GM18870 (cell line): ENCODE results near the gene PTCH2.
A peak's percentile ranks its signal among the peaks of the same experiment; 100 is the strongest.
"Not testable (repeated sequence)": the region's sequence is repeated elsewhere in the genome, so short reads cannot be mapped to it uniquely, and the experiment has no call there.

Experiments used
- ATAC-seq: cut with Tn5 transposase; IDR thresholded peaks from one replicate; pipeline ENCODE4 v1.9.1; 2021; ENCODE audit warnings: moderate library complexity; ENCODE audit not compliant: unreplicated experiment

PTCH2 gene

DNA sequence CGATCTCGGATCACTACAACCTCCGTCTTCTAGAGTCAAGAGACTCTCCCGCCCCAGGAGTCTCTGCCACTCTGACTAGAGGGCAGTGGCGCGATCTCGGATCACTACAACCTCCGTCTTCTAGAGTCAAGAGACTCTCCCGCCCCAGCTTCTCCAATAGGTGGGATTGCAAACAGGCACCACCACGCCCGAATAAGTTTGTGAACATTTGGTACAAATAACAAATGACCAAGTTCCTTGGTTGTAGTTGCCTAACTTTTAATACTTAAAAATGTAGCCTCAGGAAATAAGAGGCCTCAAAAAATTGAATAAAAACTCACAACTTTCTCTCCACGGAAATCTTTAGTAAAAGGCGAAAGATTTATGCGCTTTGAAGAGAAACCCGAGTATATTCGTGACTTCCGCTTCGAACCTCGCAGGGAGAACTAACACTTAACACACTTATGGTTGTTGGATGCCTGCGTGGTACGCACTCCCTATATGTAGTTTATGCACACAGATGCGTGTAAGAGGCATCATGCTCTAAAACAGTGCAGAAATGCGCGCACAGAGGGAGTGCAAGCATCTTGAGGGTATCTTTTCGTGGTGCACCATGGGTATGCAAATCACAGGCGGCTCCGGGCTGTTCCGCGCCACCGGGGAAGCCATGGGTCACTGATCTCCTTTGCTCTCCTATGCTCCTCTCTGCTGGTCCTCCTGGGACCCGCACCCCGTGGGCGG, 23.3 kb downstream of the PTCH2 start:
- ATAC-seq, result peak; percentile 76

DNA sequence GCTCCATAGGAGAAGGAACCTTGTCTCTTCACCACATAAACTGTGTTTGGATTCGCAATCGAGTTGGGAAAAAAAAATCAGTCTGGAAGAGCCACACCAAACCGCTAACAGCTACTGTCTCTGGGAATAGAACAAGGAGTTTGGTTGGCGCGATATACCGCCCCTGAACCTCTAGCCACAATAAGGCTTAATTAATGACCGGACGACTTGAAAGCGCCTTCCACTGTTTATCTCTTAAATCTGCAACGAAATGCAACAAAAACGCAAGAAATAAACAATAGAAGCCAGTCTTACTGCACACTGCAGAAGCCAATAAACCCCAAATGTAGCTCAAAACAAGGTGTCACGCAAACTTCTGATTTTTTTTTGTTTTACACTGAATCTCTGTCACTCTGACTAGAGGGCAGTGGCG, 23.9 kb downstream of the PTCH2 start:
- no peak for ATAC-seq

GRCh38 chr1:44817771-44818495, 25.1 kb downstream of the PTCH2 start:
- ATAC-seq, result no peak

GRCh38 chr1:44817307-44817706, 25.7 kb downstream of the PTCH2 start:
- ATAC-seq, result no peak

DNA sequence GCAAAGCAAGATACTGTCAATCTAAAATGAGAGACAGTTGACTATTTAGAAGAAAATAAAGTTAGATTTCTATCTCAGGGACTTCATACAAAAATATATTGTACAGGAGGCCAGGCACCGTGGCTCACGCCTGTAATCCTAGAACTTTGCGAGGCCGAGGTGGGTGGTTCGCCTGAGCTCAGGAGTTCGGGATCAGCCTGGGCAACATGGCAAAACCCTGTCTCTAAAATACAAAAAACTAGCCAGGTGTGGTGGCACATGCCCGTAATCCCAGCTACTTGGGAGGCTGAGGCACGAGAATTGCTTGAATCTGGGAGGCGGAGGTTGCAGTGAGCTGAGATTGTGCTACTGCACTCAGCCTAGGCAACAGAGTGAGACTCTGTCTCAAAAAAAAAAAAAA, 27.1 kb downstream of the PTCH2 start:
- not testable (repeated sequence) for ATAC-seq

DNA sequence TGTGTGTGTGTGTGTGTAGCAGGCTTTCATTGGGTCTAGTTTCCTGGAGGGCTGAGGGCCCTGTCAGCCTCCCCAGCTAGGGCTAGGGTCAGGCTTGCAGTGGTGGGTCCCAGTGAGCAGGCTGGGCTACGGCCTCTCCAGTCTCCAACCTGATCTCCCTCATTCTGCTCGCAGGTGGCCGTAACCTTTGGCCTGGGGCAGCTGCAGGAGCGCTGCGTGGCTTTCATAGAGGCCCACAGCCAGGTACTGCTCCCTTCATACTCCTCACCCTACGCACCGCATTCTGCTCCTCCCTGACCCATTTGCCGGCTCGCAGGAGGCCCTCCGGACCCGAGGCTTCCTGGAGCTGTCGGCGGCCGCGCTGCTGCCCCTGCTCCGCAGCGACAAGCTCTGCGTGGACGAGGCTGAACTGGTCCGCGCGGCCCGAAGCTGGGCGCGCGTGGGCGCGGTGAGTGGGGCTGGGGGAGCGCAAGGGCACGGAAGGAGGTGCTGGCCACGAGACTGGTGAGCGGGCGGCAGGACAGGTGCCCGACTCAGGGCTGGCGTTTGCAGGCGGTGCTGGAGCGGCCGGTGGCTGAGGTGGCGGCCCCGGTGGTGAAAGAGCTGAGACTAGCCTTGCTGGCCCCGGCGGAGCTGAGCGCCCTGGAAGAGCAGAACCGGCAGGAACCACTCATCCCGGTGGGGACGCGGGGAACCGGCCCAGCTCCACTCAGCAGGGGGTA, 30.1 kb downstream of the PTCH2 start:
- ATAC-seq, result no peak

GRCh38 chr1:44811234-44811633, 31.8 kb downstream of the PTCH2 start:
- ATAC-seq, result no peak

DNA sequence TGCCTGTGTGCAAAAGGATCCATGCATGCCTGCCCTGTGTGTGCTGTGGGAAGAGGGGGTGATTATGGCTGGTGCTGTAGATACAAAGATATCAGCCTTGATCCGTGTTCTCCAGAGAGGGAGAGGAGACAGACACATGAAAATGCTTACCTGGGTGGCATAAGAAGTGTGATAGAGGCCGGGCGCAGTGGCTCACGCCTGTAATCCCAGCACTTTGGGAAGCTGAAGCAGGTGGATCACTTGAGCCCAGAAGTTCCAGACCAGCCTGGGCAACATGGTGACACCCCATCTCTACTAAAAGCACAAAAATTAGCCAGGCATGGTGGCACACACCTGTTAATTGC, 32.3 kb downstream of the PTCH2 start:
- ATAC-seq, result not testable (repeated sequence)

DNA sequence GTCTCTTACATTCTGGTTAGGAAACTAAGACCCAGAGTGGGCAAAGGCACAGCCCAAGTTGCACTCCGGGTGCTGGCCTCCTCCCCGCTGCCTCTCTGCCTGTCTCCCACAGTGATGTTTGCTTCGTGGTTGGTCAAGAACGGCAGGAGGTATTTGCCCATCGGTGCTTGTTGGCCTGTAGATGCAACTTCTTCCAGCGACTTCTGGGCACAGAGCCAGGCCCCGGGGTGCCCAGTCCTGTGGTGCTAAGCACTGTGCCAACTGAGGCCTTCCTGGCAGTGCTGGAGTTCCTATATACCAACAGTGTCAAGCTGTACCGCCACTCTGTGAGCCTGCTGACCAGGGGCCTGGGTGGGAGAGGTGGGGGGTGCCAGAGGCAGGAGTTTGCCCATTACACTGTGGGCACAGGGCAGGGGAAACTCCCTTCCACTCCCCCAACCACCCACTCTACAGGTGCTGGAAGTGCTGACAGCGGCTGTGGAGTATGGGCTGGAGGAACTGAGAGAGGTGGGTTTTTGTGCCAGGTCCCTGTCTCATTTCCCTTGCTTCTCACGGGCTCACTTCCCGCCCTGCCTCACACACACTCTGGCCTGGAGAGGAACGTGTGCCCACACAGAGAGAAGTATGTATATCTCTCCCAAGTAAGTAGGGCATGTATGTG, 32.8 kb downstream of the PTCH2 start:
- no peak for ATAC-seq

- ATAC-seq, result peak; percentile 37
Measured at GRCh38 chr1:44808938-44809917, 33.8 kb downstream of the PTCH2 start.

- ATAC-seq, result peak; percentile 24
Measured at GRCh38 chr1:44808063-44808937, 34.8 kb downstream of the PTCH2 start, which contains the start of gene BTBD19. Gene BTBD19, plus strand, starts transcription at chr1:44808523. Its CDS starts 298 bp downstream, at chr1:44808821.

DNA sequence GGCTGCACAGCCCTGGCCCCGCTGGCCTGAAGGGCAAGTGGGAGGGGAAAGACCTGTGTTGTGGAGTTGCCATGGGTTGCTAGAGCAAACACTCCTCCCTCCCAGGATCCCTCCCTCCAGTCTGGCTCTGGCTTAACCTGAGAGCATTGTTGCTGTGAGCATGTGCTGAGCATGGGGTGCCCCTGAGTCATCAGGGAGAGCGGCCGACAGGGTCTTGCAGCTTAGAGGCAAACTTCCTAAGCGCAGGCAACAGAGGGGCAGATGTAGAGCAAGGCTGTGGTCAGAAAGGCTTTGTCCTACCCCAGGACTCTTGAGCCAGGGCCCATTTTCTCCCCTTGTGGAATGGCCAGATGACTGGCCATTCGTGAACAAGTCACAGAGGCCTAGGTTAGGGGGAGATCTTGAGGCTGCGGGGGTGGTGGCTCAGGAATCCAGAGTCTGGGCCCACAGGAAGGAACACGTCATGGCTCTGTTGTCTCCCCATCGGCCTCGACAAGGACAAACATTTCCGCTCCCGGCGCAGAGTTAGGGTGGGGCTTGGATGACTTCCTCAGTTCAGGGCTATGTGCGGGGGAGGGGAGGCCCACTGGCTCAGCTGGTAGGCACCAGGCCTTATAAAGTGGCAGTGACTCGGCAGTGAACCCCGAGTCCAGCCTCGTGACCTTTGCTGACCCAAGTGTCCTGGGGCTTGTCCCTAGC, 35.5 kb downstream of the PTCH2 start:
- ATAC-seq, result peak; percentile 33

- no peak for ATAC-seq
Measured at GRCh38 chr1:44806704-44807363, 36.2 kb downstream of the PTCH2 start, which contains the start of gene DYNLT4. Gene DYNLT4, minus strand, starts transcription at chr1:44807351. Its CDS starts 683 bp downstream, at chr1:44806668.

- ATAC-seq, result no peak
Measured at GRCh38 chr1:44806025-44806703, 36.9 kb downstream of the PTCH2 start.

DNA sequence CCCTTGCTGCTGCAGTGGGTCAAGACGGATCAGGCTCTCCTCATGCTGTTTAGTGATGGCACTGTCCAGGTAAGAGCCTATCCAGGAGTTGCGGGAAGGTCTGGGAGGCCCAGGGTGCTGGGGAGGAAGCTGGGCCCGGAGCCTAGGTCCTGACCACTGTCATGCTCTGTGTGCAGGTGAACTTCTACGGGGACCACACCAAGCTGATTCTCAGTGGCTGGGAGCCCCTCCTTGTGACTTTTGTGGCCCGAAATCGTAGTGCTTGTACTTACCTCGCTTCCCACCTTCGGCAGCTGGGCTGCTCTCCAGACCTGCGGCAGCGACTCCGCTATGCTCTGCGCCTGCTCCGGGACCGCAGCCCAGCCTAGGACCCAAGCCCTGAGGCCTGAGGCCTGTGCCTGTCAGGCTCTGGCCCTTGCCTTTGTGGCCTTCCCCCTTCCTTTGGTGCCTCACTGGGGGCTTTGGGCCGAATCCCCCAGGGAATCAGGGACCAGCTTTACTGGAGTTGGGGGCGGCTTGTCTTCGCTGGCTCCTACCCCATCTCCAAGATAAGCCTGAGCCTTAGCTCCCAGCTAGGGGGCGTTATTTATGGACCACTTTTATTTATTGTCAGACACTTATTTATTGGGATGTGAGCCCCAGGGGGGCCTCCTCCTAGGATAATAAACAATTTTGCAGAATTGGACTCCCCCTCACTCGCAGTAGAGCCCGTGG, 37.6 kb downstream of the PTCH2 start:
- ATAC-seq, result no peak

DNA sequence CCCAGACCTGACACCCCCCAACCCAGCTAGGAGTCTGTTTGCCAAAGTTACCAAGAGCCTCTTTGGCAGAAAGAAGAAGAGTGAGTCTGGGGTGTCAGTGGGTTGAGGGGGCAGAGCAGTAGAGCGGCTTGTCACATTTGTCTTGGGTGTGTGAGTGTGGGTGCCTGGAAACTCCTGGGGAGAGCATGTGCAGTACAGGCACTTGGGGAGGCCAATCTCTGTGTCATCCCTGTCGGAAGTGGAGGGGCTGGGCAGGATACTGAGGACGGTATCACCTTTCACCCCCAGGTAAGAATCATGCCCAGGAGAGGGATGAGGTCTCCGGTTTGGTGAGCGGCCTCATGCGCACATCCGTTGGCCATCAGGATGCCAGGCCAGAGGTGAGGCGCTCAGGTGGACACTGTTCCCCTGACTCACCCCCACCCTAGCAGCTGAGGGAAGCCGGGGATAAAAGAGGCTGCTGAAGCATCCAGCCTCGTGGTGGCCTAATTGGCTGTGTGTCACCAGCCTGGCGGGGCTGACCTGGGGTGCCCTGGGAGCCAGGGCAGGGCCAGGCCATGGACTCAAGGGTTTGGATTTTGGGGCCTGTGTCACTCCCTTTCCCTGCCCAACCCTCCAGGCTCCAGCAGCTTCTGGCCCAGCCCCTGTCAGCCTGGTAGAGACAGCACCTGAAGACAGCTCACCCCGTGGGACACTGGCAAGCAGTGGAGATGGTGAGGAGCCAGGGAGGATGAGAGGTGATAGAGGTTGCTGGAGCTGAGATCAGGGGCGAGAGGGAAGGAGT, 39.5 kb downstream of the PTCH2 start:
- ATAC-seq, result no peak
